HepG2 (cell line): ENCODE results near the gene TBXAS1. TPM values are rescaled to one million over a fixed set of nuclear protein-coding genes. Genes with fewer than 3 reads are reported as not detected.

Experiments used
- AHDC1 ChIP-seq: sonication (generic); formaldehyde crosslinking; IDR thresholded peaks from 2 replicates; pipeline ENCODE4 v1.5.1; 2020; ENCODE audit warnings: mild to moderate bottlenecking, missing genetic modification reagents, borderline replicate concordance
- DNMT3B ChIP-seq: conservative IDR thresholded peaks from 2 replicates; pipeline ENCODE4 v1.6.1; 2016; ENCODE audit warnings: missing biosample characterization, control low read depth
- GABPA ChIP-seq, 2 experiments: IDR thresholded peaks; 2 replicates each; pipeline ENCODE4 v1.6.1; 2011 to 2016; ENCODE audit warnings: low read depth in 2 of 2, low read length in 1 of 2, missing biosample characterization in 1 of 2, missing genetic modification characterization in 1 of 2
- GMEB1 ChIP-seq: sonication (generic); formaldehyde crosslinking; IDR thresholded peaks from 2 replicates; pipeline ENCODE4 v1.5.1; 2020; ENCODE audit warnings: missing genetic modification reagents, mild to moderate bottlenecking, borderline replicate concordance
- HDAC2 ChIP-seq: sonication (generic); formaldehyde crosslinking; IDR thresholded peaks from 2 replicates; pipeline ENCODE4 v1.4.0; 2020; ENCODE audit warnings: missing genetic modification reagents
- KLF16 ChIP-seq, 2 experiments: sonication (generic) in 1 of 2; formaldehyde crosslinking in 1 of 2; IDR thresholded peaks; 2 replicates each; pipeline versions ENCODE4 v1.6.1 to v1.8.0; 2016 to 2023; ENCODE audit warnings: missing genetic modification reagents in 2 of 2, missing compliant biosample characterization in 1 of 2
- RARA ChIP-seq: IDR thresholded peaks from 2 replicates; pipeline ENCODE4 v1.6.1; 2016; ENCODE audit warnings: missing genetic modification reagents, missing compliant biosample characterization
- SYNCRIP ChIP-seq: fragments of 200-400 bp; formaldehyde crosslinking; IDR thresholded peaks from 2 replicates; pipeline ENCODE4 v1.6.1; 2018; ENCODE audit warnings: mild to moderate bottlenecking, low read depth, low read length; ENCODE audit not compliant: insufficient read depth
- ZNF552 ChIP-seq: sonication (generic); formaldehyde crosslinking; IDR thresholded peaks from 2 replicates; pipeline ENCODE4 v1.9.0; 2022; ENCODE audit warnings: missing genetic modification reagents, mild to moderate bottlenecking, borderline replicate concordance
- ZNF75D ChIP-seq: sonication (generic); formaldehyde crosslinking; IDR thresholded peaks from 2 replicates; pipeline ENCODE4 v1.8.1; 2023; ENCODE audit warnings: missing genetic modification reagents, mild to moderate bottlenecking, borderline replicate concordance
- polyA plus RNA-seq, 8 experiments: library from polyadenylated mRNA; depleted of rRNA in 3 of 8; stranded (reverse) in 7 of 8; unstranded in 1 of 8; fragments of >200 nt; fragmentation: Illumina TruSeq in 4 of 8; extraction: Trizol in 4 of 8; gene quantifications; 2 replicates each; pipeline versions ENCODE4 v1.2.1 to v1.2.3, GENCODE V29; 2011 to 2016; ENCODE audit warnings: low read depth in 4 of 8, missing spikeins in 1 of 8, mixed read lengths in 1 of 8; ENCODE audit not compliant: insufficient read depth in 1 of 8
- total RNA-seq, 5 experiments: library from RNA; depleted of rRNA; stranded (reverse); fragments of >200 nt; fragmentation: Illumina TruSeq; extraction: Trizol; gene quantifications; 2 replicates each; pipeline ENCODE4 v1.2.3, GENCODE V29; 2016; ENCODE audit warnings: low read depth in 1 of 5
- TF ChIP-seq, protein P1 (sequence below): sonication (generic); formaldehyde crosslinking; IDR thresholded peaks from 2 replicates; pipeline ENCODE4 v1.4.0; 2020; ENCODE audit warnings: mild to moderate bottlenecking, missing genetic modification reagents
- TF ChIP-seq, protein P2 (sequence below): sonication (generic); formaldehyde crosslinking; IDR thresholded peaks from 2 replicates; pipeline ENCODE4 v1.4.0; 2020; ENCODE audit warnings: missing genetic modification reagents, borderline replicate concordance

Gene TBXAS1
- total and polyA plus RNA-seq, 2 of the 13 experiments (the other 11 are each of a cell fraction or from before 2014, with no cell fraction given): 4.0 to 4.9 TPM

- TF ChIP-seq, protein P1, sequence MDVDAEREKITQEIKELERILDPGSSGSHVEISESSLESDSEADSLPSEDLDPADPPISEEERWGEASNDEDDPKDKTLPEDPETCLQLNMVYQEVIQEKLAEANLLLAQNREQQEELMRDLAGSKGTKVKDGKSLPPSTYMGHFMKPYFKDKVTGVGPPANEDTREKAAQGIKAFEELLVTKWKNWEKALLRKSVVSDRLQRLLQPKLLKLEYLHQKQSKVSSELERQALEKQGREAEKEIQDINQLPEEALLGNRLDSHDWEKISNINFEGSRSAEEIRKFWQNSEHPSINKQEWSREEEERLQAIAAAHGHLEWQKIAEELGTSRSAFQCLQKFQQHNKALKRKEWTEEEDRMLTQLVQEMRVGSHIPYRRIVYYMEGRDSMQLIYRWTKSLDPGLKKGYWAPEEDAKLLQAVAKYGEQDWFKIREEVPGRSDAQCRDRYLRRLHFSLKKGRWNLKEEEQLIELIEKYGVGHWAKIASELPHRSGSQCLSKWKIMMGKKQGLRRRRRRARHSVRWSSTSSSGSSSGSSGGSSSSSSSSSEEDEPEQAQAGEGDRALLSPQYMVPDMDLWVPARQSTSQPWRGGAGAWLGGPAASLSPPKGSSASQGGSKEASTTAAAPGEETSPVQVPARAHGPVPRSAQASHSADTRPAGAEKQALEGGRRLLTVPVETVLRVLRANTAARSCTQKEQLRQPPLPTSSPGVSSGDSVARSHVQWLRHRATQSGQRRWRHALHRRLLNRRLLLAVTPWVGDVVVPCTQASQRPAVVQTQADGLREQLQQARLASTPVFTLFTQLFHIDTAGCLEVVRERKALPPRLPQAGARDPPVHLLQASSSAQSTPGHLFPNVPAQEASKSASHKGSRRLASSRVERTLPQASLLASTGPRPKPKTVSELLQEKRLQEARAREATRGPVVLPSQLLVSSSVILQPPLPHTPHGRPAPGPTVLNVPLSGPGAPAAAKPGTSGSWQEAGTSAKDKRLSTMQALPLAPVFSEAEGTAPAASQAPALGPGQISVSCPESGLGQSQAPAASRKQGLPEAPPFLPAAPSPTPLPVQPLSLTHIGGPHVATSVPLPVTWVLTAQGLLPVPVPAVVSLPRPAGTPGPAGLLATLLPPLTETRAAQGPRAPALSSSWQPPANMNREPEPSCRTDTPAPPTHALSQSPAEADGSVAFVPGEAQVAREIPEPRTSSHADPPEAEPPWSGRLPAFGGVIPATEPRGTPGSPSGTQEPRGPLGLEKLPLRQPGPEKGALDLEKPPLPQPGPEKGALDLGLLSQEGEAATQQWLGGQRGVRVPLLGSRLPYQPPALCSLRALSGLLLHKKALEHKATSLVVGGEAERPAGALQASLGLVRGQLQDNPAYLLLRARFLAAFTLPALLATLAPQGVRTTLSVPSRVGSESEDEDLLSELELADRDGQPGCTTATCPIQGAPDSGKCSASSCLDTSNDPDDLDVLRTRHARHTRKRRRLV (CRISPR knock-in tag): no peak
- TF ChIP-seq RARA (peak; percentile 69), AHDC1 (CRISPR knock-in tag) (peak; percentile 90), DNMT3B (CRISPR knock-in tag) (no peak), KLF16 (CRISPR knock-in tag; IDR thresholded peaks at IDR 0.05) (peak in 1 of 2 experiments; percentile 33; a peak in 1 of 4 replicates), ZNF75D (CRISPR knock-in tag) (no peak), SYNCRIP (no peak), GMEB1 (CRISPR knock-in tag) (no peak), ZNF552 (CRISPR knock-in tag) (no peak), GABPA (IDR thresholded peaks at IDR 0.05; ENCODE audit: low read depth, low read length) (no peak), GABPA (CRISPR knock-in tag; IDR thresholded peaks at IDR 0.05; ENCODE audit: low read depth) (no peak), HDAC2 (peak; percentile 74)
- TF ChIP-seq, protein P2, sequence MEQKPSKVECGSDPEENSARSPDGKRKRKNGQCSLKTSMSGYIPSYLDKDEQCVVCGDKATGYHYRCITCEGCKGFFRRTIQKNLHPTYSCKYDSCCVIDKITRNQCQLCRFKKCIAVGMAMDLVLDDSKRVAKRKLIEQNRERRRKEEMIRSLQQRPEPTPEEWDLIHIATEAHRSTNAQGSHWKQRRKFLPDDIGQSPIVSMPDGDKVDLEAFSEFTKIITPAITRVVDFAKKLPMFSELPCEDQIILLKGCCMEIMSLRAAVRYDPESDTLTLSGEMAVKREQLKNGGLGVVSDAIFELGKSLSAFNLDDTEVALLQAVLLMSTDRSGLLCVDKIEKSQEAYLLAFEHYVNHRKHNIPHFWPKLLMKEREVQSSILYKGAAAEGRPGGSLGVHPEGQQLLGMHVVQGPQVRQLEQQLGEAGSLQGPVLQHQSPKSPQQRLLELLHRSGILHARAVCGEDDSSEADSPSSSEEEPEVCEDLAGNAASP (CRISPR knock-in tag): 0 out of 2 replicates have a peak, but pooled peaks have one; percentile 23
Observed at GRCh38 chr7:139950881-139951525, 121.9 kb downstream of the TBXAS1 start (continued).
